Measurements from ENCODE around the gene PKD2.

DNA sequence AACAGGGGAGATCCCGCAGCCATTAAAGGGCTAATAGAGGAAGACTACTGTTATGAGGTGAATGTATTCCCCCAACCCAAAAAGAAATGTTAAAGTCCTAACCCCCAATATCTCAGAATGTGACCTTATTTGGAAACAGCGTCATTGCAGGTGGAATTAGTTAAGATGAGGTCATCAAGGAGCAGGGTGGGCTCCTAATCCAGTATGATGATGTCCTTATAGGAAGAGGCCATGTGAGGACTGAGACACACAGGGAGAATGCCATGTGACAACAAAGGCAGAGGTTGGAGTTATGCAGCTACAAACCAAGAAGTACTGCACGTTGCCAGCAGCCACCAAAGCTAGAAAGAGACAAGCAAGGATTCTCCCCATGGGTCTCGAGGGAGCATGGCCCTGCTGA, 17.7 kb upstream of the PKD2 start:
- no peak for TF ChIP-seq CTCF (IDR thresholded peaks at IDR 0.05)
- TF ChIP-seq EZH2 (IDR thresholded peaks at IDR 0.05; ENCODE audit: borderline replicate concordance, insufficient read depth, low read depth, low read length, poor library complexity, severe bottlenecking) = no peak
